ENCODE results near the gene BMPER. TPM values are rescaled to one million over a fixed set of nuclear protein-coding genes. Genes with fewer than 3 reads are reported as not detected.

The BMPER gene
- total RNA-seq, 5 donors from 2014 or later (not counting 1 experiment from before 2014, with no cell fraction given): 0.20 to 0.47 TPM; not detected in 3

GRCh38 chr7:33981226-33981625, 75.9 kb downstream of the BMPER start:
- Mint-ChIP-seq H3K4me1 (no peaks in the 10 kb centered on the region), H3K27me3 (peaks cover 0 to 4% of the 10 kb centered on the region in 2 donors), H3K9me3 (no peaks in the 10 kb centered on the region), H3K27ac (no peak overlapping the region), H3K36me3 (no peaks in the 10 kb centered on the region), H3K4me3 (no peak overlapping the region)
- WGBS (ENCODE audit: insufficient coverage): 93% methylated on average over 2 of the region's 3 CpGs
- ChIA-PET POLR2A (no interaction called here), CTCF (no interaction called here)
- no peak for ATAC-seq (replicated peaks in 1 of 4)
- Histone ChIP-seq H3K27me3 (replicated peaks in 1 of 2; ENCODE audit: control insufficient read depth in 2 of 2, extremely low read depth in 1 of 2, insufficient read depth in 2 of 2, low read length in 1 of 2) (no peaks in the 10 kb centered on the region), H3K4me1 (ENCODE audit: control insufficient read depth in 1 of 2, extremely low read depth in 1 of 2, insufficient read depth in 2 of 2, low read length in 2 of 2) (no peaks in the 10 kb centered on the region), H3K9me3 (no peaks in the 10 kb centered on the region), H3K36me3 (ENCODE audit: control insufficient read depth in 2 of 2, extremely low read depth in 1 of 2, insufficient read depth in 1 of 2, low read length in 1 of 2) (no peaks in the 10 kb centered on the region), H3K4me3 (ENCODE audit: control insufficient read depth in 1 of 2, extremely low read depth in 1 of 2, low read length in 1 of 2) (no peak overlapping the region), H3K27ac (ENCODE audit: low read length) (no peak overlapping the region)
- DNase-seq: no peak

DNA sequence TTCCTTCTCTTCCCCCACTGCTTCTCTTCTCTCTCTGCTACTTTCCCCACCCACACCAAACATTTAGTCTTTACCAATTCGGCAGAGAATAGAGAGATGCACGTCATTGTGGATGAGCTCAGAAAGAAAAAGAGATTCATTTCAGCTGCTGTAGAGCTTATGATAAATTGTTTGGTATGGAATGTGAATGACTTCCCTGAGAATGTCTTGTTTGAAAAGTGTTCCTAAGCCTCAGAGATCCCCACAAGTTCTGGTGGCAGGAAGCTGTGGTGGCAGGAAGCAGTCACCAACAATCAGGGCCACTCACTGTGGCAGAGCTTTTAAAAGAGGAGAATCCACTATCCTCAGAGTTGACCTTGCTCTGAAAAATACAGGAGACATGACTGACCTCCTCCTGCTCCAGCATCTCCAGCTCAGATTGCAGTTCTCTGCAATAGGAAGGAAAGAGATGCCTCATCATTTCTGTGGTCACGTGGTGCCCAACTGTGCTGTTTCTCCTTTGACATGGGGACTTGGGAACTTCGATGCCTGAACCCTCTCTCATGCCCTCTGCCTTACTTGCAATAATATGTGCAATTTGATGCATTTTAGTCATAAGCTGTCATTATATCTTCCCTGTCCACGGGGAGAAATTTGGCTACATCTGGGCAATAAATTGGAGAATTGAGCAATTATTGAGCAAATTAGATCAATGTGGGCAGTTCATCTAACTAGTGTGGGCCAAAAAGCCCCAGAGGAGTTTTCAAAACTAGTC, 76.5 kb downstream of the BMPER start:
- no peak overlapping the region for H3K27ac Mint-ChIP-seq
- Histone ChIP-seq H3K4me3 (ENCODE audit: control insufficient read depth in 1 of 2, extremely low read depth in 1 of 2, low read length in 1 of 2) (no peak overlapping the region), H3K27me3 (replicated peaks in 1 of 2; ENCODE audit: control insufficient read depth in 2 of 2, extremely low read depth in 1 of 2, insufficient read depth in 2 of 2, low read length in 1 of 2) (no peaks in the 10 kb centered on the region), H3K27ac (ENCODE audit: low read length) (no peak overlapping the region), H3K36me3 (ENCODE audit: control insufficient read depth in 2 of 2, extremely low read depth in 1 of 2, insufficient read depth in 1 of 2, low read length in 1 of 2) (no peaks in the 10 kb centered on the region), H3K4me1 (ENCODE audit: control insufficient read depth in 1 of 2, extremely low read depth in 1 of 2, insufficient read depth in 2 of 2, low read length in 2 of 2) (no peaks in the 10 kb centered on the region), H3K9me3 (no peaks in the 10 kb centered on the region)
- H3K4me1 Mint-ChIP-seq: no peaks in the 10 kb centered on the region
- no peaks in the 10 kb centered on the region for H3K36me3 Mint-ChIP-seq
- H3K9me3 Mint-ChIP-seq: no peaks in the 10 kb centered on the region
- ChIA-PET POLR2A (no interaction called here), CTCF (no interaction called here)
- ATAC-seq (replicated peaks in 1 of 4): no peak
- H3K4me3 Mint-ChIP-seq: no peak overlapping the region
- no peak for DNase-seq
- peaks cover under 1 to 4% of the 10 kb centered on the region in 2 donors for H3K27me3 Mint-ChIP-seq
- WGBS (ENCODE audit: insufficient coverage): 74% methylated on average over 2 of the region's 5 CpGs

GRCh38 chr7:33982425-33982786, 77.1 kb downstream of the BMPER start:
- WGBS (ENCODE audit: insufficient coverage): no CpG with 5 or more reads among the region's 2 CpGs
- Histone ChIP-seq H3K4me1 (ENCODE audit: control insufficient read depth in 1 of 2, extremely low read depth in 1 of 2, insufficient read depth in 2 of 2, low read length in 2 of 2) (no peaks in the 10 kb centered on the region), H3K27me3 (replicated peaks in 1 of 2; ENCODE audit: control insufficient read depth in 2 of 2, extremely low read depth in 1 of 2, insufficient read depth in 2 of 2, low read length in 1 of 2) (no peaks in the 10 kb centered on the region), H3K9me3 (no peaks in the 10 kb centered on the region), H3K4me3 (ENCODE audit: control insufficient read depth in 1 of 2, extremely low read depth in 1 of 2, low read length in 1 of 2) (no peak overlapping the region), H3K36me3 (ENCODE audit: control insufficient read depth in 2 of 2, extremely low read depth in 1 of 2, insufficient read depth in 1 of 2, low read length in 1 of 2) (no peaks in the 10 kb centered on the region), H3K27ac (ENCODE audit: low read length) (no peak overlapping the region)
- no peak for DNase-seq
- CTCF ChIA-PET: interaction anchor here in 1 of 2 donors (0.6 kb wide), 1 partner anchor 1428 kb away, joined by 3 read pairs; no protein-coding TSS in a partner anchor
- H3K9me3 Mint-ChIP-seq: no peaks in the 10 kb centered on the region
- POLR2A ChIA-PET: no interaction called here
- no peak for ATAC-seq (replicated peaks in 1 of 4)
- H3K27ac Mint-ChIP-seq: no peak overlapping the region
- H3K27me3 Mint-ChIP-seq: peaks cover 1 to 4% of the 10 kb centered on the region in 2 donors
- no peaks in the 10 kb centered on the region for H3K36me3 Mint-ChIP-seq
- H3K4me3 Mint-ChIP-seq: no peak overlapping the region
- H3K4me1 Mint-ChIP-seq: no peaks in the 10 kb centered on the region

GRCh38 chr7:33986451-33986850, 81.1 kb downstream of the BMPER start:
- ATAC-seq (replicated peaks in 1 of 4) (no peak), DNase-seq (no peak)
- Mint-ChIP-seq H3K27me3 (peaks cover 1 to 4% of the 10 kb centered on the region in 2 donors), H3K36me3 (no peaks in the 10 kb centered on the region), H3K9me3 (no peaks in the 10 kb centered on the region), H3K27ac (no peak overlapping the region), H3K4me1 (no peaks in the 10 kb centered on the region), H3K4me3 (no peak overlapping the region)
- H3K36me3 ChIP-seq (ENCODE audit: control insufficient read depth in 2 of 2, extremely low read depth in 1 of 2, insufficient read depth in 1 of 2, low read length in 1 of 2): no peaks in the 10 kb centered on the region
- no peaks in the 10 kb centered on the region for H3K27me3 ChIP-seq (replicated peaks in 1 of 2; ENCODE audit: control insufficient read depth in 2 of 2, extremely low read depth in 1 of 2, insufficient read depth in 2 of 2, low read length in 1 of 2)
- H3K4me3 ChIP-seq (ENCODE audit: control insufficient read depth in 1 of 2, extremely low read depth in 1 of 2, low read length in 1 of 2): no peak overlapping the region
- no peak overlapping the region for H3K27ac ChIP-seq (ENCODE audit: low read length)
- no peaks in the 10 kb centered on the region for H3K4me1 ChIP-seq (ENCODE audit: control insufficient read depth in 1 of 2, extremely low read depth in 1 of 2, insufficient read depth in 2 of 2, low read length in 2 of 2)
- ChIA-PET CTCF (no interaction called here), POLR2A (no interaction called here)
- no CpG with 5 or more reads among the region's 2 CpGs for WGBS (ENCODE audit: insufficient coverage)
- no peaks in the 10 kb centered on the region for H3K9me3 ChIP-seq

GRCh38 chr7:33986951-33987947, 81.9 kb downstream of the BMPER start:
- Mint-ChIP-seq H3K36me3 (no peaks in the 10 kb centered on the region), H3K27ac (no peak overlapping the region), H3K27me3 (peaks cover 1 to 4% of the 10 kb centered on the region in 2 donors), H3K9me3 (no peaks in the 10 kb centered on the region), H3K4me3 (no peak overlapping the region), H3K4me1 (no peaks in the 10 kb centered on the region)
- Histone ChIP-seq H3K27ac (ENCODE audit: low read length) (no peak overlapping the region), H3K4me3 (ENCODE audit: control insufficient read depth in 1 of 2, extremely low read depth in 1 of 2, low read length in 1 of 2) (no peak overlapping the region), H3K27me3 (replicated peaks in 1 of 2; ENCODE audit: control insufficient read depth in 2 of 2, extremely low read depth in 1 of 2, insufficient read depth in 2 of 2, low read length in 1 of 2) (no peaks in the 10 kb centered on the region), H3K9me3 (no peaks in the 10 kb centered on the region), H3K4me1 (ENCODE audit: control insufficient read depth in 1 of 2, extremely low read depth in 1 of 2, insufficient read depth in 2 of 2, low read length in 2 of 2) (no peaks in the 10 kb centered on the region), H3K36me3 (ENCODE audit: control insufficient read depth in 2 of 2, extremely low read depth in 1 of 2, insufficient read depth in 1 of 2, low read length in 1 of 2) (no peaks in the 10 kb centered on the region)
- DNase-seq (no peak), ATAC-seq (replicated peaks in 1 of 4) (no peak)
- POLR2A ChIA-PET: no interaction called here
- WGBS (ENCODE audit: insufficient coverage): 94% methylated on average over 3 of the region's 9 CpGs
- CTCF ChIA-PET: no interaction called here

- CTCF ChIA-PET: interaction anchor here in 1 of 2 donors (0.6 kb wide), 1 partner anchor 35 kb away, joined by 4 read pairs; no protein-coding TSS in a partner anchor
- Histone ChIP-seq H3K27me3 (replicated peaks in 1 of 2; ENCODE audit: control insufficient read depth in 2 of 2, extremely low read depth in 1 of 2, insufficient read depth in 2 of 2, low read length in 1 of 2) (no peaks in the 10 kb centered on the region), H3K4me1 (ENCODE audit: control insufficient read depth in 1 of 2, extremely low read depth in 1 of 2, insufficient read depth in 2 of 2, low read length in 2 of 2) (no peaks in the 10 kb centered on the region), H3K36me3 (ENCODE audit: control insufficient read depth in 2 of 2, extremely low read depth in 1 of 2, insufficient read depth in 1 of 2, low read length in 1 of 2) (no peaks in the 10 kb centered on the region), H3K4me3 (ENCODE audit: control insufficient read depth in 1 of 2, extremely low read depth in 1 of 2, low read length in 1 of 2) (no peak overlapping the region), H3K27ac (ENCODE audit: low read length) (no peak overlapping the region), H3K9me3 (no peaks in the 10 kb centered on the region)
- Mint-ChIP-seq H3K27ac (no peak overlapping the region), H3K9me3 (peaks cover 0 to 8% (median 5%) of the 10 kb centered on the region in 3 donors), H3K4me1 (peaks cover 7 to 11% (median 11%) of the 10 kb centered on the region in 3 donors), H3K27me3 (no peaks in the 10 kb centered on the region), H3K4me3 (no peak overlapping the region), H3K36me3 (no peaks in the 10 kb centered on the region)
- WGBS (ENCODE audit: insufficient coverage): no CpG with 5 or more reads among the region's 1 CpG
- ATAC-seq (replicated peaks in 1 of 4): no peak
- POLR2A ChIA-PET: no interaction called here
- no peak for DNase-seq
Observed at GRCh38 chr7:33996899-33997298, 91.6 kb downstream of the BMPER start.
